Inferior parietal cortex (tissue), 1 donor: ENCODE measurements around the gene MSRB3.

Experiments
- DNase-seq: peaks from one replicate; pipeline ENCODE4 v3.0.0-alpha.2; 2016; ENCODE audit errors: extremely low spot score

Gene MSRB3

DNA sequence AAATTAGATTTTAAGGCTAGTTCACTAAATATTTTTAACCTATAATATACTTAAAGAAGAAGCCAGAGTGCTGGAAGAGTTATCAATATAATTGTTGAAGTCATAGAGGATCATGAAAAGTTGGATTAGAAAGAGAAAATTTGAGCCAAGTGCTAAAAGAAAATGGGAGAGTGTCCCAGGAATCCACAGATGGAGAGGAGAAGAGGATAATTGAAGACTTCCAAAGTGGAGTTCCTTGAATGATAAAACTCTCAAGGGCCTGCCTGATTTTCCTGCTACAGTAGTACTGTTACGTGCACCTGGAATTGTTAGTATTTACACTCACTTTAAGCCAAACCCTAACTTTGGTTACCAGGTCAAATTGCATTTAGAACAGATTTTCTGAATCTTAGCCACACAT, 113.2 kb downstream of the MSRB3 start:
- DNase-seq: no peak

DNA sequence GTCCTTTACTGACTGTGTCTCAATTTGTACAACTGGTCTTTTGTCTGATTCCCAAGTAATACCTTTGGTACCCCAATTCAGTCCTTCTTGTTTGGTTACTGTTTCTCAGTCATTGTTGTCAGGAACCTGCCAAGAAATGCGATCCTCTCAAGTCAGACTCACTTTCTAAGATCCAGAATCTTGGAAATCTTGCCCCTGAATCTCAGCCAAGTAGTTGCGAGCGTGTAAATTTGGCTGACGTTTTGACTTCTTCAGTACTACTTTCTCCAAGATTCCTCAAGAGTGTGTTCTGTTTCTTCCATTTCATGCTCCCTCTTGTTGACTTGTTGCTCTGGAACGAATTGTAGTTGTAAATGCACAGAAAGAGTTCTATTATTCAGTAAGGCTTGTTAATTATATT, 114.0 kb downstream of the MSRB3 start:
- DNase-seq: no peak

DNA sequence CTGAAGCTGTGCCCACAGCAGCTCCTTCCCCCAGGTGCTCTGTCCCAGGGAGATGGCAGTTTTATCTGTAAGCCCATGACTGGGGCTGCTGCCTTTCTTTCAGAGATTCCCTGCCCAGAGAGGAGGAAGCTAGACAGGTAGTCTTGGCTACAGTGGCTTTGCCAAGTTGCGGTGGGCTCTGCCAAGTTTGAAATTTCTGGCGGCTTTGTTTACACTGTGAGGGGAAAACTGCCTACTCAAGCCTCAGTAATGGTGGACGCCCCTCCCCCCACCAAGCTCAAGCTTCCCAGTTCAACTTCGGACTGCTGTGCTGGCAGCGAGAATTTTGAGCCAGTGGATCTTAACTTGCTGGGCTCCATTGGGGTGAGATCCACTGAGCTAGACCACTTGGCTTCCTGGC, 124.7 kb downstream of the MSRB3 start:
- no peak for DNase-seq

DNA sequence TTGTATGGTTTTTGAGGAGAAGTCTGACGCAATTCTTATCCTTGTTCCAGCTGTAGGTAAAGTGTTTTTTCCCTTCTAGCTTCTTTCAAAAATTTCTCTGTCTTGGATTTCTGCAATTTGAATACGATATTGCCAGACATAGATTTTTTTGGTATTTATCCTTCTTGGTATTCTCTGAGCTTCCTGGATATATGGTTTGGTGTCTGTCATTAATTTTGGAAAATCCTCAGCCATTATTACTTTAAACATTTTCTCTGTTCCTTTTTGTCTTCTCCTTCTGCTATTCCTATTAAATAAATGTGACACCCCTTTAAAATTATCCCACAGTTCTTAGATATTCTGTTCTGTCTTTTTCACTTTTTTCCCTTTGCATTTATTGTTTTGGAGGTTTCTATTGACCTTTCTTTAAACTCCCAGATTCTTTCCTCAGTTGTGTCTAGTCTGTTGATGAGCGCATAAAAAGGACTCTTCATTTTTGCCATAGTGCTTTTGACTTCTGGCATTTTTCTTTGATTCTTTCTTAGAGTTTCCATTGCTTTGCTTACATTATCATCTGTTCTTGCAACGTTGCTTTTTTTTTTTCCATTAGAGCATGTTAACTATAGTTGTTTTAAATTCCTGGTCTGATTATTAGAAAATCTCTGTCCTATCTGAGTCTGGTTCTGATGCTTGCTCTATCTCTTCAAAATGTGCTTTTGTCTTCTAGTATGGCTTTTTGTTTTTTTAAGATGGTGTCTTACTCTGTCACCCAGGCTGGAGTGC, 129.1 kb downstream of the MSRB3 start:
- DNase-seq: no peak

DNA sequence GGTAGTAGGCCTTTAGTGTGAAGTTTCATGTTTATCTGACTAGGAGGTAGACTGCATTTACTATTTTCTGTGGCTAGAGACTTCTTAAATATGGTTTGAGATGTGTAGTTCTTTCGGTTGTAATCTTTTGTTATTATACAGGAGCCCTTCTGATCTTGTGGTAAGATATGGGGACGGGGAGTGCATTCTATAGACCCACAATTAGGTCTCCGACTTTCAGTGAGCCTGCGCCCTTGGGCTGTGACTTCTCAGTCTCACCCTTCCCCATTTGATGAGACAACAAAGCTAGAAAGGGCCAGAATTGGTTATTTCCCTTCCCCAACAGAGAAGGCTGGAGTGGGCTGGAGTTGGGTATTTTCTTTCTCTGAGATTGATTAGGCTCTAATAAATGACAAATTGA, 130.0 kb downstream of the MSRB3 start:
- DNase-seq: no peak

DNA sequence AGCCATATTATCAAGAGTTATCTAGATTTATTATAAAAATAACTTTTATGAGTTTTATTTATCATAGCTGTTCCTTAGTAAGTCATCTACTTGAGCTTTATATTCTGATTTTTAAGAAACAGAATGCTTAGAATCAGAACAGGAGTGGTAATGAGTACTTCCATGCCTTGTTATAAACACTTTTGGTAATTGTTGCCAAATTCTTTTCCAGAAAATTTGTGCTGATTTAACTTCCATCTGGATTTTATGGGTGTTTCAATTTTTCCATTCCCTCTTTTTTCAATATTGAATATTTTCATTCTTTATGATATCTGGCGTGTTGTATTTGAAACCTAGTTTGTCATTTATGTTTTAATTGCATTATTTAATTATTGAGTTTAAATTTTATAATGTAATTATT, 131.2 kb downstream of the MSRB3 start:
- DNase-seq: no peak

DNA sequence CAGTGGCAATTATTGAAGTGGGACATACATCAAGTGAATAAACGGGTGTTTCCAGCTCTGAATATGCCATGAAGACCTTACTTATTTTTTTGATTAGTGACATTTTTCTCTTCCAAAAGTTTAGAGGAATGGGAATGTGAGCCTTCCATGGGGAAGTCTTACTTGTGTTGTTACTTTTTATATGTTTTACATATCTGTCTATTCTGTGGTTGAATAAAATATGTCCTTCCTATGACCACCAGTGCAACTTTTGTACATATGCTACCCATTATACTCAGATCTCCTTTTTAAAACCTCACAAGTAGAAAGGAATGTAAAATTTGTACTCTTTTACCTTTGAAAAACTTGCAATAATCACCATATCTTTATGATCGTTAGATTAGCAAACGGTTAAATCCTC, 132.7 kb downstream of the MSRB3 start:
- no peak for DNase-seq

DNA sequence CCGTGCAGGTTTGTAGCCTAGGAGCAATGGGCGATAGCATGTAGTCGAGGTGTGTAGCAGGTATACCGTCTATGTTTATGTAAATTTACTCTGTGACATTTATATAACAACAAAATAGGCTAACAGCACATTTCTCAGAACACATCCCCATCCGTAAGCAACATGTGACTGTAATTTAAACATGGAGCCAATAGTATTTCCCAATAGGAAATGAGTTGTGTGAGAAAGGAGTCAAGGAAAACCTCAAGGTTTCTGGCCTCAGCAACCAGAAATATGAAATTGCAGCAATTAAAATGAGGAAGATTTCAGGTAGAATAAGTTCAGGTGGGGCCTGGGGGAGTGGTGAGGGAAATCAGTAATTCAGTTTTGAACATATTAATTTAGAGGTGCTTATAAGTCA, 136.0 kb downstream of the MSRB3 start:
- DNase-seq: no peak

DNA sequence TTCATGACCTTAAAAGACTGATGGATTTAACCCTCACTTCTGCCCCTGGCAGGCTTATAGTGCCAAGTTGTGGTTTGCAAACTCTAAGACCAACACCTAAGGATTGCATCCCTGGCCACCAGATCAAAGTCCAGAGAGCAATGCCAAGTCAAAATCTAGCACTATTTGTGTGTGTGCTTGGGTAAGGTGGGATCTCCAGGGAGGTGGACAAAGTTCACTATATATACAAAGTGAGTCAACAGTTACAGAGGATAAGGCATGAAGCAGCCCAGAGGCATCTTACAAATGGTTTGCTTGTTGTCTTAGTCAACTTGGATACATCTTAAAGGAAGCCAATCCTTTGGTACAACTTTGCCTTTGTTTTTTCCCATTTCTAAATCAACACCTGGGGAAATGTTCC, 137.3 kb downstream of the MSRB3 start:
- no peak for DNase-seq

DNA sequence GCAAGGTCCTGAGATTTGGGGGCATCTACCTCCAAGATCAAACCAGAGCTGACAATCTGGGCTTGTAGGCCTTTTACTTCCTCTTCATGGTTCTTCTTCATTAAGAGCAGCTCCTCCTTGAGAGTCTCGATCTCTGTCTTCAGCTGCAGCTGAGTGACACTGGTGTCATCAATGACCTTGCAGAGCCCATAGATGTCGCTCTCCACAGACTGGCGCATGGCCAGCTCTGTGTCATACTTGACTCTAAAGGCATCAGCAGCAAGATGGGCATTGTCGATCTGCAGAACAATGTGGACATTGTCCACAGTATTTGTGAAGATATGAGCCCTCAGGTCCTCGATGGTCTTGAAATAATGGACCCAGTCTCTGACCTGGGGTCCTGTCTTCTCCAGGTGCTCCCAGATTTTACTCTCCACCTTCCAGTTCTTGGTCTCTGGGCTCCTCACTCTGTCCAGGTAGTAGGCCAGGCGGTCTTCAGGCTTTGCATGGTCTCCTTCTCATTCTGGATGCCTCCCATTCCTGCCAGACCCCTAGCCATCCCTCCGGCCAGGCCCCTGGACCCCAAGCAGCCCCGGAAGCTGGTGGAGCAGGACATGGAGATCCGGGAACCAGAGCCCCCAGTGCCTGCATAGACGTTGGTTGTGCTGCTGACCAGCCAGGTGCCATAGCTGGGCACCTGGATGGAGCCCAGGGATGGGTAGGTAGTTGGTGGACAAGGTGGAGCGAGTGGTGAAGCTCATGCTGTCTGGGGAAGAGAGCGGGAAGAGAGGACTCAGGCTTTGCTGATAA, 141.0 kb downstream of the MSRB3 start:
- DNase-seq: no peak

DNA sequence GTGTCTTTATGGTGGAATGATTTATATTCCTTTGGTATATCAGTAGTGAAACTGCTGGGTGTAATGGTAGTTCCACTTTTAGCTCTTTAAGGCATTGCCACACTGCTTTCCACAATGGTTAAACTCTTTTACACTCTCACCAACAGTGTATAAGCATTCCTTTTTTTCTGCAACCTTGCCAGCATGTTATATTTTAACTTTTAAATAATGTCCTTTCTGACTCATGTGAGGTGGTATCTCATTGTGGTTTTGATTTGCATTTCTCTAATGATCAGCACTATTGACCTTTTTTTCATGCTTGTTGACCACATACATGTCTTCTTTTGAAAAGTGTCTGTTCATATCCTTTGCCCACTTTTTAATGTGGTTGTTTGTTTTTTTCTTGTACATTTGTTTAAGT, 142.5 kb downstream of the MSRB3 start:
- no peak for DNase-seq

DNA sequence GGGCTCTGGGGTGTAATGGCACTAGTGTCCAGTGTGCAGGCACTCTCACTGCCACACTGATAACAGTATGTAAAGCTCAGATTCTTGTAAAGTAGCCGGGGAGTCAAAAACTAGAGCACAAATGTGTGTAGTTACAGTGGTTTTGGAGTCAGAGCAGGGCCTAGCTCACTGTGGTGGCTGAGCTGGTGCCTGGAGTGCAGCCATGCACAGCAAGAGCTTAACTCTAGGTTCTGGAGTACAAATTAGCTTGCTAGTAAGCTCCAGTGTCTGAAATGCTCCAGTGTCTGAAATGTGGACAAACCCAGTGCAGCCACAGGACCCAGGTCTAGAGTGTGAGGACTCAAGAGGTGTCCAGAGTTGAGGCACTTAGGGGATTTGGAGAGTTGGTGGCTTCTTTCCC, 149.2 kb downstream of the MSRB3 start:
- no peak for DNase-seq

DNA sequence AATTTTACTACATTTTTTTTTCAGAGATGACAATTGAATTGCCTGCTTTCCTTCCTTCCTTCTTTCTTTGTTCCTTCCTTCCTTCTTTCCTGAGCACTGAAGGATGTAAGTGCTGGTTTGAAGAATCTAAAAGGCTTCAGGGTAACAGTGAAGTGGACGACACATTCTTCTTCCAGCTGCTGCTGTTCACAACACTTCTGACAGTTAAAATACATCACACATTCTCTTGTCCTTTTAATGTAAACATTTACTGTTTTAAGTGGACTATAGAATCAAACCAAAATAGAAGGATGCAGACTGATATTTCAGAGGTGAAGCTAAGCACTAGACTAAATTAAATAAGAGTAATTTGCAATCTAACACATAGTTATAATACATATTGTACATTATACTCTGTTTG, 151.5 kb downstream of the MSRB3 start:
- no peak for DNase-seq

DNA sequence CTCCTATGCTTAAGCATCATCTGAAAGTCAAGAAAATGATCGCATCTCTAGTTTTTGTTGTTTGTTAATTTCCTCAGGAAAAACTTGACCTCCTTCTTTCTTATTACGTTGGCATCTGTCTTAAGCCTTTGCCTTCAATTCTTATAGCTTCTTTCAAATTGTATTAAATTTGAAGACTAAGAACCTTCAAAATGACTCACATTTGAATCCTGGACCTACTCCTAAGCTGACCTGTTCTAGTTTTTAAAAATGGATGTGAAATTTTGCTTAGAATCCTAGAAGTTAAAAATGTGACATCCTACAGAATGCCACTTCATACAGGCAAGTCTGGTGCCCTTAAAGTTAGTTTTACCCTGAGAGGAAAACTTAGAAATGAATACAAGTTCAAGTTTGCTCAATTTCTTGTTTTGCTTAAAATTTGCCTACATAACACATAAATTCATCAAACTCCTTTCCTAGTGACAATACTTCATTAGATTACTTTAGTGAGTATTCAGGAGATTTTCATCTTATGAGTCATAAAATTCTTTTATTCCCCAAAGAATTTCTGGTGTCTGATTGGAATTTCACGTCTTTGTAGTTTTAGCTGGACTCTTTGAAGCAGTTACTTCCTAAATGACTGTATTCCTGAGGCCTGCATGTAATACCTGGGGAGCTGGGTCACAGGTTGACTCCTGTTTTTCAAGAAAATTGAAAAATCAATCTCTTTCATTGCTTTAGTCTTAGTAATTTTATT, 152.3 kb downstream of the MSRB3 start:
- no peak for DNase-seq

DNA sequence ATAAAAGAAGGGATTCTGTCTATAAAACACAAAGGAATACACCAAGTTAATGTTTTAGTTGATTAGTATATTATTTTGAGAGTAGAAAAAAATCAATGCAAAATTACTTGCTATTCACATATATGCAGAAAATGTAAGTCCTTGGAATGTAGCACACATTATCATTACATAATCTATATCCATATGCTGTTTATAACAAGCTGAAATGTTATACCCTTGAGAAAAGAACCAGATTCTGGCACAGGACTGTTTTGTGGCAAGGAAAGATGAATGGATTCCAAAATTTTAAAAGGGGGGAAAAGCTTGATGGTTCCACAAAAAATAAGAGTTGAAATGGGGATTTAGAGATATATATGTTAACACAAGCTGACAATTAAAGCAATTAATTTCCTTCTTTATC, 153.6 kb downstream of the MSRB3 start:
- DNase-seq: no peak

DNA sequence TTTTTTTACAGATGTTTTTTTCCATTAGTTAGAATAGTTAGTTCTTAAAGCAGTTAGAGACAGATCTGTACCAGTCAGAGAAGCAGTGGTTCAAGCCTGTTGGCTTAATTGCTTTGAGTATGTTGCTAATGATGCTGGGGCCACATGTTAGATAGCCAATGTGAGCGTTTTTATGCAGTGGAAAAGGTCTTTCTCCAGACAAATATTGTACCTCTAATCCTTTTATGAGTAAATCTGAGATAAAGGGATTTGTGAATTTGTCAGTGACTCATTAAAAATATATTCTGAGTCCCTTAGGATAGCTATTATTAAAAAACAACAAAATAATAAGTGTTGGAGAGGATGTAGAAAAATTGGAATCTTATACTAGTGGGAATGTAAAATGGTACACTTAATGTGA, 154.2 kb downstream of the MSRB3 start:
- no peak for DNase-seq

DNA sequence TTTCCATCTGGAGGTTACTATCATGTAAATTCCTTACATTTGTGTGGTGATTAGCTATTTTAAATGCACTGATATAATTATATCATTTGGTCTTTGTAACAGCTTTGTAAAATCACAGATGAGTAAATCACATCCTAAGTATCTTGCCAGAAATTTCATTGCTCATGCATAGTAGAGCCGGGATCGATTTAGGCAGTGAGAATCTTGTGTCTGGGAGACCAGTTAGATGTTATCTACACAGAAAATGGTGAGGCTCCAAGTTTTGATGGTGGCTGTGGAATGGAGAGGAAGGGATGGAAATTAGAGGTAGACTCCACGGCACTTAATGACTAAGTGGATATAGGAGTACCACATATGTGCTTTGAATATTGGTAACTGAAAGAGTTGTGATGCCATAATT, 156.3 kb downstream of the MSRB3 start:
- no peak for DNase-seq

DNA sequence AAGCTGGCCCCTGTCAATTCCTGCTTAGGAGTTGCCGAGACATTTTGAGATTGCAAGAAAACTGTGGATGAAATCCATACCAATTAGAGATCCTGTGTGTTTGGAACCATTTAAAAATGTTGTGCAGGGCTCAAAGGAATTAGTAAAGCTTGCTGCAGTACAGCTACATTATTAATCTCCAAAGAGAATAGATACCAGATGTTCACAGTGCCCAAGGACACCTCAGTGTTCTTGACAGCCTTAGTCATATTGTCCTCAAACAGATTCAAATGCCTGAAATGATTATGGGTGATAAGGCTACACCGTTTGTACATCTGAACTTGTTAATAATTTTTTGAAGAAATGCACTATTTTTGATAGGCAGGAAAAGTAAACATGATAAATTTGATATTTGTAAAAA, 164.6 kb downstream of the MSRB3 start:
- no peak for DNase-seq

DNA sequence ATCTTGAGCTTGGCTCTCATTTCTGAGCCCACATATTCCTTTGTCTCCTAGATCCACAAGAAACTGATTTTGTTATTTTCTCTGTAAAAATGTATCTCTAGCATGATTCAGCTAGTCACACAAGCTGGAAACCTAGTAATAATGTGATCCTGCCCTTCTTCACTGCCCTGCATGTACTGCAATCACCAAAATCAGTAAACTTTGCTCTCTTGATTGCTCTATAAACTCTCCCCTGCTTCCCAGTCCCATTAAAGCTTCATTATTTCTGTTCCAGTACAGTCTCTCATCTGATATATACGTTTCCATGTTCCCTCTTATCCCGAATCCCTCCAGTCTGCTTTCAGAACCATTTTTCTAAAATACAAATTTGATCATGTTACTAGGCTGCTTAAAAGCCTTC, 166.5 kb downstream of the MSRB3 start:
- DNase-seq: no peak

DNA sequence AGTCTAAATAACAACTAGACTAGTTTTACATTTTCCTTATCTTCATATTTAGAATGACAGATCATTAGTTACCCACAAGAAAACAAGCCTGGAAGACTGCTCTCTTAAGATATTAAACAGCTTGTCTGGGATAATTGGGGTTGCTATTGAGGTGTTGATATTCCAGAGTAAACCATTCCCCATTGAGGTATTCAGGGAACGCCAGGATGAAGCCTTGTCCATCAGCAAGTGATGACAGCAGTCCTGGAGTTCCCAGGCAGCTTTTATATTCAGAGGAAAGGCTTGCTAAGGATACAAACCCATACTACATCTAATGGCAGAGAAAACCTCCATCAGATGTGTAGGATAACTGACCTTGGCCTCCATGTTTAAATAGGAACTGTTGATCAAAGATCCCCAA, 168.4 kb downstream of the MSRB3 start:
- DNase-seq: no peak

DNA sequence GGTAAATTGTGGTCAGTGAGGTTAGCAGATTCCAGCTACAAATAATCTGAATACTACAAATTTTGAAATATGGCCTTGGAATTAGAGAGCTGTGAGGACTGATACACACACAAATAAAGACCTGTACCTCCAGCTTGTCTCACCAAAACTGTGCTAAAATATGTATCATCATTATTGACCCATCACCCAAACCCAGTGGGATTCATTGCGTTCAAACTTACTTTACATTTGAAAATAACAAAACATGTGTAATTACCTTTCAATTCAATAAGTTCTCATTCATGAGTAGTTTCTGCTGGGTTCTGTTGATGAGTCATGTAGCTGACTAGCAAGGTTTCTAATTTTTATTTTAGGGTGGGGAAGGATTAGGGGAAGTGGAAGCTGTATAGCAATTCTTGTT, 170.9 kb downstream of the MSRB3 start:
- DNase-seq: no peak

DNA sequence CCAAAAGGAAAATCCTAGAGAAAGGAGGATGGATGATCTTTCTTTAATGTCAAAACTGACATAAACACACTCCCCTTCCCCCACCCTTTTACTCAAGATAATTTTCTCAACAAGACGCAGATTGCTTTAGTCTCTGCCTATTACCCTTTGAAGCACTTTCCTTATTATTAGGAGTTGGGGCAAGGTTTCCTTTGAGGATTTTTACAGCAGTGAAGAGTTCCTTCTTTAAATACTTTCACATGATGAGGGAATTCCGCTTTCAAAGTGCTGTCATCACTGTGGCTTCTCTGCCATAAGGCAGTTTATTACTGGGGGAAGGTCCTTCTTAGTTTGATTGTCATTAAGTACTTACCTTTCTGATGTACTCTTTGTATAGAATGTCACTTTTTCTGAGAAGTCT, 172.1 kb downstream of the MSRB3 start:
- no peak for DNase-seq
